Measurements from ENCODE around the gene CRB2.

The CRB2 gene

GRCh38 chr9:123406016-123406415, 50.0 kb downstream of the CRB2 start:
- no peak for TF ChIP-seq CTCF (IDR thresholded peaks at IDR 0.05; ENCODE audit: control insufficient read depth, extremely low read depth, insufficient read depth)
- DNase-seq (ENCODE audit: low read depth), result no peak
- H3K4me3 ChIP-seq (ENCODE audit: low read depth, low read length), result no peak overlapping the region

DNA sequence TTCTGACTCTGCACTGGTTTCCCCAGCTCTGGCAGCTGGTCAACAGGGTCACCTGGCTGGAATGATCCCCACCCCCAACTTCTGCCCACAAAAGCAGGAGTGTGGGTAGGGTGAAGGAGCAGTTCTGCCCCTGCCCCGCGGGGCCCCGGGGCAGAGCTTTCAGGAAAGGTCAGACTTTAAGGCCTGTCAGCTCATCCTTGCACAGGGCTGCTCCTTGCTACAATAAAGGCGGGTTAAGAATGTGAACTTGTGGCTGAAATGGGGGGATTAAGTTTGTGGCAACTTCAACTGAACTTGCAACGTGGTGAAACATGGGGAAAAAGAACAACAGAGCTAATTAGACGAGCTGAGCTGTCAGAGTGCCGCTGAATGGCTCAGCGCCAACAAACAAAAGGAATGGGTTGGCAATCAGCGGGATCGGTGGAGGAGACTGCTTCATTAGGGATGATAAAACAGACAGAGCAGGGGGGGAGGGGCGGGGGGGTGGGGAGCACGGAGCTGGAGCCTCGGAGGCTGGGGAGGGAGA, 50.8 kb downstream of the CRB2 start:
- TF ChIP-seq CTCF (IDR thresholded peaks at IDR 0.05; ENCODE audit: control insufficient read depth, extremely low read depth, insufficient read depth), result no peak
- no peak overlapping the region for H3K4me3 ChIP-seq (ENCODE audit: low read depth, low read length)
- DNase-seq (ENCODE audit: low read depth), result no peak

DNA sequence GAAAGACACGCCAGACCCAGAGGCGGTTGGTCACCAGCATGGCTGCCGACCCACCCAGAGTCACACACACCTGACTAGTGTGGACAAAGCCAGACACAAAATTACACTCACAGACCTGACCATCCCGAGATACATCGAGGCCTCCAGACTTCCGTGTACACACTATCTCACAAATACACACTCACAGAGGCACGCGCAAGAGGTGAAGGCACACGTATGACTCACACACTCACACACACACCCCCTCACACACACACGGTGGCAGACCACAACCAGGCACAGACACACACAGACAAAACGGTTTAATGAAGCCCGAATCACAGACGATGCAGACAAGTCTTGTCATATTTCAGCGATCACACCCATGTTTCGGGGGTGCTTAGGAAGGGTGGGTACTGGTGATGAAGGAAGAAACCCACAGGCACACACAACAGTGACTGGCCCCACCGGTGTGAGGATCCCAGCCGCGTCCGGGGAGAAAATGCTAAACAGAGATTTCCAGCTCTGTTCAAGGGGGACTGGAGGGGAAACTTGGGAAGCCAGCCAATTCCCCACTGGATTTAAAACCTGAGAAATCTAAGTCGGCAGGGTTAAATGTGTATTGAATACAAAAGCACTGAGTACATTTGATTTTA, 51.3 kb downstream of the CRB2 start:
- no peak for TF ChIP-seq CTCF (IDR thresholded peaks at IDR 0.05; ENCODE audit: control insufficient read depth, extremely low read depth, insufficient read depth)
- no peak for DNase-seq (ENCODE audit: low read depth)
- H3K4me3 ChIP-seq (ENCODE audit: low read depth, low read length), result no peak overlapping the region

DNA sequence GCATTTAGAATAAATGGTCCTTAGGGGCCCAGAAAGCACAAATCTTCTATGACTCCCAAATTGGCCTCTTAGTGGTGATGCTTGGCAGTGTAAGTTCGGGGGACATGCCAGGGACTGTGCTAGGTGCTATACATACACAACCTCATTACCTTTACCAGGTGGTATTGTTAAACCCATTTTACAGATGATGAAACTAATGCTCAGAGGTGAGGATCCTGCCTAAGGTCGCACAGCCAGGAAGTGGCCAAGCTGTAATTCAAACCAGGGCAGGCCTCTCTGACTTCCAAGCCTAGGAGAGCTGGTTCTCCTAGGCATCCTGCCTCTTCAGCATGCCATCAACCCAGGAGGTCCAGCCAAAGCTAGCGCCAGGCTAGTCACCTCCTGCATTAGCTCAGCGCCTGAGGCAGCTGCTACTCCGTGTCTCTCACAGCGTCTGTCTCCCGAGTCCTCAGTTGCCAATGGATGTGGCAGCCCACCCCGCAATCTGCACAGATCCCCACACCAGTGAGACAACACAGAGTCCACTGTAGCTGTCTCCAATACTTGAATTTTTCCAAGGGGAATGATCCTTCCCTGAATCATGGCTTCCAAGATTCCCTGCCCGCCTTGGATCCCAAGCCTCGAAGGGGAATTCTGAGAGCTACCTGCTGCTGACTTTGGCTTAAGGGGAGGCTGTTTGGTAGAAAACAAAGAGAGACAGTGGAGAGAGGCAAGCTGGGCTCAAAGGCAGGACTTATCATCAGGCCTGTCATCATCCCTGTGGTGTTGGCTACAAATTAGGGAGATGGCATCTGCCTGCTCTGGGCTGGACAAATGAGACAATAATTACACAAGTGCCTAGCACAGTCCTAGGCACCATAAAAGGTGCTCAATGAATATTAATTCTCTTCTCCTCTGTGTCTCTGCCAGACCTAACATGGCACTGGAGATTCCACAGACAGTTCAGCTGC, 52.6 kb downstream of the CRB2 start:
- H3K4me3 ChIP-seq (ENCODE audit: low read depth, low read length), result no peak overlapping the region
- DNase-seq (ENCODE audit: low read depth), result no peak
- no peak for TF ChIP-seq CTCF (IDR thresholded peaks at IDR 0.05; ENCODE audit: control insufficient read depth, extremely low read depth, insufficient read depth)

DNA sequence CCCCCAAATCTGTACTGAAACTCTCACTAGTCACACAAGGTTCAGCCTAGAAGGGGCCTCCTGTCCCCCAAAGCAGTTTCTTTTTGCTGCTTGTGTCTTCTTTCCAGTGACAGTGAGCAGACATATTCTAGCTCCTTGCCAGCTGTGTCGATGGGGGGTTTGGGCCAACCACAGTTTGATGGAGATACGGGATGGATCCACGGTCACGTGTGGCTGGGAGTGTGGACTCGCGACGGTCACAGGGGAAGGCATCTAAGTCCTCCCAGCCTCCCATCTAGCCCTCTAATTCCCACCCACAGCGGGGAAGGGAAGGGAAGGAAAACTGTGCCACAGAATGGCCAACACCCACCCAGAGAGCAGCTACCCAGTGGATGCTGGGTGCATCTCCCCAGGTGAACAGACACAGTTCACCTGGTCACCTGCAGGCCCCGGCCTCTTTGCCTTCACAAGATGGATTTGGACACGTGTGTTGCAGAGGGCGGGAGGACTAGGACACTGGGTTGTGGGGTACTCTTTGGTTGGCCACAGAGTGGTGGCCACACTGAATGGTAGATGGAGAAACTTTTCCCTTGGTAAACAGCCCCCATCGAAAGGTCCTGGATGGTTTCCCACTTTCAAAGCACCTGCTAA, 54.4 kb downstream of the CRB2 start:
- no peak overlapping the region for H3K4me3 ChIP-seq (ENCODE audit: low read depth, low read length)

DNA sequence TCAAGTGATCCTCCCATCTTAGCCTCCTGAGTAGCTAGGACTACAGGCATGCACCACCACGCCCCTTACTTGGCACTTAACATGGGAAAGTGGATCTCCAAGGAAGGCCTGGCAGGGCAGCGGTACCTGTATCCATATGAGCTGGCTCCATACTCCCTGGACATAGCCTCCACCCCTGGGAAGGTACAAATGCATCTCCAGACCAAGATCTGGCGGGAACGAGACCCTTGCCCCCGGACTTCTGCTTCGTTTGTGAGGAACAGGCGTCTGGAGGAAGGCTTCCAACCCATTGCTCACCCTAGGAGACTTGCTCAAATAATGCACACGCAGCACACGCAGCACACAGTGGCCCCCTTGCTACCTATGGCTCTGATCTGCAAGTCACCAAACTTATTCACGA, 55.2 kb downstream of the CRB2 start:
- no peak for TF ChIP-seq CTCF (IDR thresholded peaks at IDR 0.05; ENCODE audit: control insufficient read depth, extremely low read depth, insufficient read depth)
- H3K4me3 ChIP-seq (ENCODE audit: low read depth, low read length), result no peak overlapping the region
- DNase-seq (ENCODE audit: low read depth), result no peak

More for the DNA sequence above, 54.4 kb downstream of the CRB2 start:
- DNase-seq (ENCODE audit: low read depth), result no peak
- no peak for TF ChIP-seq CTCF (IDR thresholded peaks at IDR 0.05; ENCODE audit: control insufficient read depth, extremely low read depth, insufficient read depth)

All from LNCaP clone FGC (cell line).